HG03439 (cell line): ENCODE results near the gene CKAP2L.
"Not testable (repeated sequence)": the region's sequence is repeated elsewhere in the genome, so short reads cannot be mapped to it uniquely, and the experiment has no call there.

Source experiments
- ATAC-seq: cut with Tn5 transposase; IDR thresholded peaks from one replicate; pipeline ENCODE4 v1.9.1; 2021; ENCODE audit warnings: mild to moderate bottlenecking, moderate library complexity; ENCODE audit not compliant: unreplicated experiment

The CKAP2L gene

GRCh38 chr2:112728029-112728362 is 36.4 kb downstream of the CKAP2L start:
- ATAC-seq: no peak

GRCh38 chr2:112727276-112728028 is 37.0 kb downstream of the CKAP2L start:
- ATAC-seq: no peak

GRCh38 chr2:112726487-112727190 is 37.8 kb downstream of the CKAP2L start:
- ATAC-seq: peak; percentile 70

- ATAC-seq: peak; percentile 58
Measured at GRCh38 chr2:112725545-112726457, 38.6 kb downstream of the CKAP2L start.

GRCh38 chr2:112724591-112725525 is 39.6 kb downstream of the CKAP2L start:
- ATAC-seq: no peak

GRCh38 chr2:112723995-112724394 is 40.4 kb downstream of the CKAP2L start:
- no peak for ATAC-seq

- no peak for ATAC-seq
Measured at GRCh38 chr2:112723547-112723940, 40.9 kb downstream of the CKAP2L start.

GRCh38 chr2:112722816-112723546 is 41.4 kb downstream of the CKAP2L start:
- no peak for ATAC-seq

- ATAC-seq: no peak
Measured at GRCh38 chr2:112721819-112722522, 42.4 kb downstream of the CKAP2L start.

GRCh38 chr2:112720785-112721184 is 43.6 kb downstream of the CKAP2L start, which contains the start of gene NT5DC4:
NT5DC4 (plus strand) TSS chr2:112721020; CDS start chr2:112721080, 60 bp downstream.
- ATAC-seq: no peak

GRCh38 chr2:112718863-112719370 is 45.5 kb downstream of the CKAP2L start:
- ATAC-seq: no peak

- not testable (repeated sequence) for ATAC-seq
Measured at GRCh38 chr2:112716826-112717352, 47.5 kb downstream of the CKAP2L start.

- not testable (repeated sequence) for ATAC-seq
Measured at GRCh38 chr2:112716094-112716493, 48.3 kb downstream of the CKAP2L start.

- ATAC-seq: no peak
Measured at GRCh38 chr2:112714836-112715631, 49.4 kb downstream of the CKAP2L start.

GRCh38 chr2:112714331-112714730 is 50.1 kb downstream of the CKAP2L start:
- no peak for ATAC-seq

- no peak for ATAC-seq
Measured at GRCh38 chr2:112713926-112714325, 50.5 kb downstream of the CKAP2L start.

GRCh38 chr2:112713585-112713925 is 50.9 kb downstream of the CKAP2L start:
- ATAC-seq: no peak
